Caki2 (cell line): Measurements from ENCODE around the gene GRIA2. TPM values are rescaled to one million over a fixed set of nuclear protein-coding genes. Genes with fewer than 3 reads are reported as not detected.

Experiments used
- DNase-seq: peaks from one replicate; pipeline ENCODE4 v3.0.0-alpha.2; 2015; ENCODE audit warnings: low read depth
- in situ Hi-C: cut with HindIII; loops from 2 replicates; pipeline ENCODE4 v1.10.0; 2016; ENCODE audit warnings: low sequenced_read_pairs, low pct_unique_long_range_greater_than_20kb, mixed read lengths
- total RNA-seq: library from RNA; depleted of rRNA; stranded (reverse); fragments of >200 nt; shearing (Covaris generic); gene quantifications from 2 replicates; pipeline ENCODE4 v1.2.3, GENCODE V29; 2014; ENCODE audit warnings: low replicate concordance; rRNA removed

GRIA2 gene
- total RNA-seq, 1 experiment from 2014 or later = not detected

- in situ Hi-C loops = no loop called here
- no peak for DNase-seq
These were observed 95.4 kb downstream of the GRIA2 start for GRCh38 chr4:157315968-157316367.

- DNase-seq = no peak
- in situ Hi-C loops = no loop called here
These were observed 99.6 kb downstream of the GRIA2 start for GRCh38 chr4:157320092-157320491.

DNA sequence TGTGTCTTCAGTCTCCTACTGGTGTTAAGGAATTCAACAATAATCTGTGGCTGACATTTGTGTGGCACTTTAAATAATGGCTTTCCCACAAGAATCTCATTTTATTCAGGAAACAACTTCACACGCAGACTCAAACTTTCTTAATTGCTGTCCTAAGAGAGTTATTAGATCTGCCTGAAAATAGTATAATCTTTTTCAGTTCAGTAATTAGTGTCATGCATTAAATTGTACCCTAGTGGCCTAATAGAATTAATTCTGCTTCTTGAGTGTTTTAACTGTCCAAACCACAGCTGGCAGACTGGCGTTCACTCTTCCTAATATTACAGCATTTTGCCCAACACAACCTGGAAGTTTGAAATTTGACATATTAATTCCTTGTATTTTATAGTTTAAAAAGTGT is 107.1 kb downstream of the GRIA2 start:
- in situ Hi-C loops = no loop called here
- DNase-seq = no peak

DNA sequence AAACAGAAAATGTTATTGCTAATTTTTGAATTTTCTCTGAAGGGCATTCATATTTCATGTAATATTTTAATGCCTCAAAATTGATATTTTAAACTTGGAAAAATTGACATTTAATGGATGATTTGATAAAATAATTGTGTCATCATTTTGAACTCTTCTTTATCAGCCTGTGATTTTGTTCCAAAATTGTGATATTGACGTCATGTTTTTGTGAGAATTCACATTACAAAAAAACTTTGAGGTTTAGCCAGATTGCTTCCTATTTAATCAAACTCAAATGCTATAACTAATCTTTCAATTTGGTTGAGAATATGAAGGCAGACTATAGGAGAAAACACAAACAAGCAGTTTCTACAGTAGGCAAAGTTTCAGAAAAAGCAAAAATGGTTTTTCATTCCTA is 137.4 kb downstream of the GRIA2 start:
- no peak for DNase-seq
- in situ Hi-C loops = no loop called here

DNA sequence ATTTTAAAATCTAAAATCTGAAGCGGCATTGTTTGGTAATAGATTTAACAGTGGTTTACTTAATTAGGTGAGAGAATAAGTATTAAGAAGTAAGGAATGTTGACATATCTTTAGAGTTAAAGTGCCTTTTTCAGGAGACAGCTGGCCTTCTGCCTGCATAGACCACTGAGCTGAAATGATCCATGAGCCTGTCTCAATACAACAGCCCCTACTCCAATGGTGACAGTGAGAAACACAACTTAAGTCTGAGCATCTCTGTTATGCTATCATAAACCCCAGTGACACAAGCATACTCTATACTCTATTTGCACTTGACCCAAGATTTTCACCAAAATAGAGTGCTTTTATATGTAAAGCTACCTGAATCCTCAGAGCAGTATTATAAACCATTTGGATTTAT is 137.9 kb downstream of the GRIA2 start:
- no peak for DNase-seq
- in situ Hi-C loops = no loop called here

- in situ Hi-C loops = no loop called here
- DNase-seq = no peak
These were observed 138.3 kb downstream of the GRIA2 start for GRCh38 chr4:157358851-157359250.

DNA sequence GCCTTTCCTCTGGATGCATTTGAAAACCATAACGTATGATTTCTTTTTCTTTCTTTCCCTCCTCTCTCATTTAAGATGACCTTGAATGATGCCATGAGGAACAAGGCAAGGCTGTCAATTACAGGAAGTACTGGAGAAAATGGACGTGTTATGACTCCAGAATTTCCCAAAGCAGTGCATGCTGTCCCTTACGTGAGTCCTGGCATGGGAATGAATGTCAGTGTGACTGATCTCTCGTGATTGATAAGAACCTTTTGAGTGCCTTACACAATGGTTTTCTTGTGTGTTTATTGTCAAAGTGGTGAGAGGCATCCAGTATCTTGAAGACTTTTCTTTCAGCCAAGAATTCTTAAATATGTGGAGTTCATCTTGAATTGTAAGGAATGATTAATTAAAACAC is 142.8 kb downstream of the GRIA2 start:
- DNase-seq = no peak
- in situ Hi-C loops = no loop called here

GRCh38 chr4:157372154-157372553 is 151.6 kb downstream of the GRIA2 start:
- in situ Hi-C loops = no loop called here
- DNase-seq = no peak

- DNase-seq = no peak
- in situ Hi-C loops = no loop called here
These were observed 152.0 kb downstream of the GRIA2 start for GRCh38 chr4:157372567-157372966.

DNA sequence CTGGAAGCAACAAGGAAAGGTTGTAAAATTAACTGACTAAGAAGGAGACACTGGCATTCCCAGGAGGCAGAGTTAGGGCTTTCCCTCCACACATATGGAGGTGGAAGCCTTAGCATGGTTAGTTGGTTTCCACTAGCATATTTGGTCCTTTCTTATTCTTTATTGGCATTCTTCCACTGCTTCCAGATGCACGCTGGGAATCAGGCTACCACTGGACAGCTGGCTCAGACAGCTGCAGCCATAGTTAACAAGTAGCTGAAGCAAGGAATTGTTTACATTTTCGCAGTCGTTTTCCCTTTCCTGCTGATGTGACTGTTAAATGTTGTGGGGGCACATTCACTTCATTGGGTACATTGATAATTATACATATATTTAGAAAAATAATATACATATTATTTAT is 169.2 kb downstream of the GRIA2 start:
- in situ Hi-C loops = no loop called here
- no peak for DNase-seq

DNA sequence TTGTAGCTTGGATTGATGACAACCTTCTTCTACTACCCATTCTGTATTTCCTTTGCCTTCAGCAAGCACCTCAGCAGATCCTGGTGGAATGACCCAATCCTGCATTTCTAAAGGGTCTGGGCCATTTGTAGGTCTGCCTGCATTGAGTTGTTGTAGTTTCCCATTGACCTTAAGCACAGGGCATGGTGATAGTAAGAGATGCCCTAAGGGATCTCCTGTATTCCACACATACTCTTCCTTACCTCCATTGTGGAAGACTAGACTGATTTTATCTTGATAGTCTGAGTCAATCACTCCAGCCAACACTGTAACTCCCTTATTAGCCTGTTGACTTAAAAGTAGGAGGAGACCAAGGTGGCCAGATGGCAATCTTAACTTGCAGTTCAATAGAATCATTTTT is 184.5 kb downstream of the GRIA2 start:
- DNase-seq = no peak
- in situ Hi-C loops = no loop called here

Other genes with a start within 250 kb of the GRIA2 start
- gene PDGFC, start 248.9 kb upstream of the GRIA2 start, total RNA-seq = 88.6 and 120 TPM in 2 replicates
- not detected in 2 replicates for gene GLRB, start 144.6 kb upstream of the GRIA2 start, total RNA-seq